IPS-15b (cell line): ENCODE data around the gene TYW1.
"Not testable (repeated sequence)": the region's sequence is repeated elsewhere in the genome, so short reads cannot be mapped to it uniquely, and the experiment has no call there.

Source experiments
- H3K27me3 ChIP-seq: one replicate; pipeline ENCODE4 v1.6.1; 2013; ENCODE audit warnings: low read length; ENCODE audit not compliant: control insufficient read depth, insufficient read depth
- H3K36me3 ChIP-seq: one replicate; pipeline ENCODE4 v1.6.1; 2013; ENCODE audit warnings: low read length; ENCODE audit not compliant: control insufficient read depth, insufficient read depth
- H3K4me1 ChIP-seq: one replicate; pipeline ENCODE4 v1.6.1; 2013; ENCODE audit warnings: mild to moderate bottlenecking, low read length; ENCODE audit not compliant: control insufficient read depth, insufficient read depth
- H3K4me3 ChIP-seq: one replicate; pipeline ENCODE4 v1.5.1; 2013; ENCODE audit warnings: low read depth, low read length
- H3K9ac ChIP-seq: one replicate; pipeline ENCODE4 v1.6.1; 2013; ENCODE audit warnings: low read depth, mild to moderate bottlenecking, low read length
- H3K9me3 ChIP-seq: one replicate; pipeline ENCODE4 v1.6.1; 2013; ENCODE audit warnings: mild to moderate bottlenecking, low read length; ENCODE audit not compliant: control insufficient read depth, insufficient read depth

The TYW1 gene

DNA sequence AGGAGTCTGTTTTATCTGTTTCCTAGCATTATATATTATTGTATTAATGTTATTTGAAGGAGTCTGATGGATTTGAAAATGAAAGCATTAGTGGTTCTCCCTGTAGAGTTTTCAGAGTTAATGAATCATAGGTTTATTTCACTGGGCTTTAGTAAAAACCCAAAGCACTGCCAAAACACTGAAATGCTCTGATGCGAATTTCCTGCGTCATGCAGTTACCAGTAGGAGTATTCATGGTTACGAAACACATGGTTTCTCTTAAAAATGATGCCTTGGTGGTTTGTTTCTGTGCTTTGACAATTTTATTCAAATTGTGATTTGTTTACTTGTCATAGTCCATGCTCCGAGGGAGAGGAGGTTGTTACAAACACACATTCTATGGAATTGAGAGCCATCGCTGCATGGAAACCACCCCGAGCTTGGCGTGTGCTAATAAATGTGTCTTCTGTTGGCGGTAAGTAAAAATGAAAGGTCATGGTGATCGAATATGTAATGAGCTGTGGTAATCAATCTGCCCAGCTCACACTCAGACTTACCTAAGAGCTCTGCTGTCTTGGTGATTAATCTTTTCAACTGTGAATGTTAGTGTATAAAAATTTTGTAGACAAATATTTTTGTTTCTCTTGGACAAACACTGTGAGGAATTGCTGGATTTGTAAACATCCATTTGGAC is 70.5 kb downstream of the TYW1 start:
- not testable (repeated sequence) for H3K9me3 ChIP-seq, H3K27me3 ChIP-seq, H3K9ac ChIP-seq, H3K4me3 ChIP-seq, H3K4me1 ChIP-seq, H3K36me3 ChIP-seq

GRCh38 chr7:67076120-67076519 is 79.5 kb downstream of the TYW1 start:
- not testable (repeated sequence) for H3K4me3 ChIP-seq, H3K9me3 ChIP-seq, H3K36me3 ChIP-seq, H3K27me3 ChIP-seq, H3K4me1 ChIP-seq, H3K9ac ChIP-seq

DNA sequence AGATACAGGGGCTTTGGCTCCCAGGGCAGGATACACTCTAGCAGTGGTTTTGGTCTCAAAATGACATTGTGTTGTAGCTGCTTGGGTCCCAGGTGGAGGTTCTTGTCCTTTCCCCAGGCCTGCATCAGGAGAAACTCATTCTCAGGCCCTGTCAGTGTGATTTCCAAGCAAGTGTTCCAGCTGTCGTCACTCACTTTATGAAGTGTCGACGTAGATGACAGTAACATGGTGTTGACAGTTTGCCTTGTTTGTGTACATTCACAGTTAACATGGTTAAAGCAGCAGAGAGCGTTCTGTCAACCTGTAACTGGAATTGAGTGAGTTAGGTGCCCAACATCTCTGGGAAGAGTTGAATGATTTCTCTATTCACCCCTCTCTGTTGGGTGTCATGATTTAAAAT is 86.2 kb downstream of the TYW1 start:
- not testable (repeated sequence) for H3K4me1 ChIP-seq, H3K36me3 ChIP-seq, H3K27me3 ChIP-seq, H3K9me3 ChIP-seq, H3K4me3 ChIP-seq, H3K9ac ChIP-seq

GRCh38 chr7:67089261-67089660 is 92.6 kb downstream of the TYW1 start:
- H3K9me3 ChIP-seq, H3K27me3 ChIP-seq, H3K36me3 ChIP-seq, H3K4me3 ChIP-seq, H3K4me1 ChIP-seq, H3K9ac ChIP-seq: not testable (repeated sequence)

- H3K36me3 ChIP-seq, H3K4me3 ChIP-seq, H3K9ac ChIP-seq, H3K9me3 ChIP-seq, H3K4me1 ChIP-seq, H3K27me3 ChIP-seq: not testable (repeated sequence)
Observed at GRCh38 chr7:67091053-67091452, 94.4 kb downstream of the TYW1 start.

DNA sequence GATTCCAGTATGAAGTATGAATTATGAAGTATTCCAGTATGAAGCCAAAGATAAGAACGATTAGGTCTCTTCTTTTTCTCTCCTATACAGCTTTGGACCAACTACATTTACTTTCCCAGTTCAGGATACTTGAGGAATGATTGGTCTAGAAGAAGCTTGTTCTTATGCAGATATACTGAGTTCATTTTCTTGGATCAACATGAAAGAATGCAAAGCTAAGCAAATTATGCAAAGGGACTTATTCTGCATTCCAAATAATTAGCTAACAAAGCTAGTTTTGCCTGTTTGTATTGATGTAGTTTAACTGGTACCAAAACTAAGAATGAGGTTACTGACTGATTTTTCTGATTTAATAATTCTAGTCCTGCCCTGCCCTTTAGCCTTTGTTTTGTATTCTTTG is 101.4 kb downstream of the TYW1 start:
- H3K4me1 ChIP-seq, H3K9ac ChIP-seq, H3K27me3 ChIP-seq, H3K4me3 ChIP-seq, H3K36me3 ChIP-seq, H3K9me3 ChIP-seq: not testable (repeated sequence)

GRCh38 chr7:67099406-67099805 is 102.8 kb downstream of the TYW1 start:
- not testable (repeated sequence) for H3K4me1 ChIP-seq, H3K36me3 ChIP-seq, H3K9me3 ChIP-seq, H3K27me3 ChIP-seq, H3K9ac ChIP-seq, H3K4me3 ChIP-seq

DNA sequence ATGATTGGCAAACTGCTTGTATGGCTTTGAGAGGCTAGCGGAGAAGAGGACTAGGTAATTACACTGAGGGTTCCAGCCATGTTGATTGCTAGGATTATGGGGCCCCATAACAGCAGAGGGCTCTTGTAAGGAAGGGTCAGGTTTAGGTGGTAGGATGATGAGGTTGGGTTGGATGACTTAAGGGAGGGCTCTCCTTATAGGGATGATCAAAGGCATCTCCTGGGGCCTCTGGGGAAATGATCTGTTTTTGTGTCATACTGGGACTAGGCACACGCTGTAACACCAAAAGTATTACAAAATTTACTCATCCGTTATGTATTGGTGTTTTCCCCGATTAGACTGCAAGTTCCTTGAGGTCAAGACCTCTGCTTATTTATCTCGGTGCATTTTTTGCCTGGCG is 103.4 kb downstream of the TYW1 start:
- not testable (repeated sequence) for H3K9ac ChIP-seq, H3K4me3 ChIP-seq, H3K4me1 ChIP-seq, H3K9me3 ChIP-seq, H3K27me3 ChIP-seq, H3K36me3 ChIP-seq

GRCh38 chr7:67100956-67101361 is 104.3 kb downstream of the TYW1 start:
- no peaks in the 10 kb centered on the region for H3K27me3 ChIP-seq
- H3K4me1 ChIP-seq, result no peaks in the 10 kb centered on the region
- H3K4me3 ChIP-seq, result no peak overlapping the region
- no peaks in the 10 kb centered on the region for H3K36me3 ChIP-seq
- no peak overlapping the region for H3K9ac ChIP-seq
- no peaks in the 10 kb centered on the region for H3K9me3 ChIP-seq

- H3K4me1 ChIP-seq, H3K27me3 ChIP-seq, H3K9me3 ChIP-seq, H3K9ac ChIP-seq, H3K4me3 ChIP-seq, H3K36me3 ChIP-seq: not testable (repeated sequence)
Observed at GRCh38 chr7:67104937-67105336, 108.3 kb downstream of the TYW1 start.

- H3K4me1 ChIP-seq, result no peaks in the 10 kb centered on the region
- H3K27me3 ChIP-seq, result no peaks in the 10 kb centered on the region
- H3K4me3 ChIP-seq, result no peak overlapping the region
- H3K9me3 ChIP-seq, result no peaks in the 10 kb centered on the region
- no peaks in the 10 kb centered on the region for H3K36me3 ChIP-seq
- no peak overlapping the region for H3K9ac ChIP-seq
Observed at GRCh38 chr7:67105377-67105776, 108.7 kb downstream of the TYW1 start.

GRCh38 chr7:67106255-67106654 is 109.6 kb downstream of the TYW1 start:
- H3K9me3 ChIP-seq, result not testable (repeated sequence)

DNA sequence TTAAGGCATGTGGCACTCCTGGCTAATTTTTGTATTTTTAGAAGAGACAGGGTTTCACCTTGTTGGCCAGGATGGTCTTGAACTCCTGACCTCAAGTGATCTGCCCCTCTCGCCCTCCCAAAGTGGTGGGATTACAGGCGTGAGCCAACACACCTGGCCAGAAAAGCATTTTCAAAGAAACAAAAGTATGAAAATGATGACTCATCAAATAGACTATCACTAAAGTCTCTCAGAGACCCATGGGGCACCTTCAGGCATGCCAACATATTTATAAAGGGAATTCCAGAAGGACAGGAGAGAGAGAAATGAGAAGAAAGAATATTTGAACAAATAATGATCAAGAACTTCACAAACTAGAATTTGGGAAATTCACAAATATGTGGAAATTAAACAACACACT is 114.7 kb downstream of the TYW1 start:
- not testable (repeated sequence) for H3K9ac ChIP-seq, H3K9me3 ChIP-seq, H3K4me1 ChIP-seq, H3K27me3 ChIP-seq, H3K36me3 ChIP-seq, H3K4me3 ChIP-seq

More at GRCh38 chr7:67106255-67106654, 109.6 kb downstream of the TYW1 start:
- H3K4me3 ChIP-seq, H3K4me1 ChIP-seq, H3K27me3 ChIP-seq, H3K36me3 ChIP-seq, H3K9ac ChIP-seq: not testable (repeated sequence)
